Left colon (tissue), 2 donors: ENCODE measurements around the gene CACNA2D3. TPM values are rescaled to one million over a fixed set of nuclear protein-coding genes. Genes with fewer than 3 reads are reported as not detected.

ENCODE experiments used
- ATAC-seq: fragments of 200-7000 bp; cut with Tn5 transposase; one replicate; pipeline ENCODE4 v1.9.1; 2020; ENCODE audit warnings: mild to moderate bottlenecking, moderate library complexity
- DNase-seq, 2 donors: peaks; one replicate each; pipeline ENCODE4 v3.0.0-alpha.2; 2020
- intact Hi-C, 2 donors: fragments of 100-400 bp; cut with DNase I in 1 of 2; cut with micrococcal nuclease in 1 of 2; formaldehyde crosslinking; loops; one replicate each; pipeline versions ENCODE4 v1.11.2 to v1.14.0; 2022; cut with DNase I, micrococcal nuclease
- total RNA-seq, 2 donors: library from RNA; stranded (reverse); fragmentation: NEBNext Ultra II Directional; extraction: Animal tissue kit (Norgen Biotek cat#: 25700); gene quantifications; one replicate each; pipeline ENCODE4 v1.2.1, GENCODE V29; 2021
- donor health status: DM: no; HTN: no; CAD: no.
- donor health status: DM: yes; HTN: yes; CAD: no.

Gene CACNA2D3
- total RNA-seq, 2 donors from 2014 or later, result 0.24 to 0.64 TPM

- no peak for DNase-seq
- intact Hi-C loops, result no loop called here
- no peak for ATAC-seq
Observed at GRCh38 chr3:54303517-54304375, 181.4 kb downstream of the CACNA2D3 start.

GRCh38 chr3:54304877-54305276 lies 182.5 kb downstream of the CACNA2D3 start:
- no peak for ATAC-seq
- intact Hi-C loops, result no loop called here
- DNase-seq, result no peak

GRCh38 chr3:54305409-54306099 lies 183.2 kb downstream of the CACNA2D3 start:
- no peak for ATAC-seq
- DNase-seq, result no peak
- intact Hi-C loops, result no loop called here

GRCh38 chr3:54307566-54308180 lies 185.3 kb downstream of the CACNA2D3 start:
- ATAC-seq (no peak), DNase-seq (no peak)
- intact Hi-C loops, result no loop called here

GRCh38 chr3:54309601-54310000 lies 187.2 kb downstream of the CACNA2D3 start:
- no peak for ATAC-seq
- intact Hi-C loops, result no loop called here

GRCh38 chr3:54311211-54311747 lies 188.9 kb downstream of the CACNA2D3 start:
- DNase-seq, result no peak
- intact Hi-C loops, result no loop called here
- no peak for ATAC-seq

More at GRCh38 chr3:54309601-54310000, 187.2 kb downstream of the CACNA2D3 start:
- no peak for DNase-seq

- ATAC-seq (no peak), DNase-seq (no peak)
- intact Hi-C loops, result no loop called here
Observed at GRCh38 chr3:54312156-54312899, 190.0 kb downstream of the CACNA2D3 start.

GRCh38 chr3:54313418-54313817 lies 191.1 kb downstream of the CACNA2D3 start:
- no peak for ATAC-seq
- intact Hi-C loops, result no loop called here
- no peak for DNase-seq

- no peak for DNase-seq
- peak; percentile 70 for ATAC-seq
- intact Hi-C loops, result no loop called here
Observed at GRCh38 chr3:54321520-54321919, 199.2 kb downstream of the CACNA2D3 start.

- peak; percentile 97 for ATAC-seq
- intact Hi-C loops, result no loop called here
- DNase-seq, result peak; percentile 65 to 73
Observed at GRCh38 chr3:54322354-54322753, 200.0 kb downstream of the CACNA2D3 start.

GRCh38 chr3:54324103-54324502 lies 201.8 kb downstream of the CACNA2D3 start:
- ATAC-seq, result no peak

GRCh38 chr3:54326951-54327350 lies 204.6 kb downstream of the CACNA2D3 start:
- ATAC-seq (no peak), DNase-seq (no peak)
- intact Hi-C loops, result no loop called here

More at GRCh38 chr3:54324103-54324502, 201.8 kb downstream of the CACNA2D3 start:
- intact Hi-C loops, result no loop called here
- DNase-seq, result no peak

- intact Hi-C loops, result no loop called here
- ATAC-seq, result no peak
- DNase-seq, result no peak
Observed at GRCh38 chr3:54331341-54331740, 209.0 kb downstream of the CACNA2D3 start.

- ATAC-seq (no peak), DNase-seq (no peak)
- intact Hi-C loops, result no loop called here
Observed at GRCh38 chr3:54337846-54338245, 215.5 kb downstream of the CACNA2D3 start.

- intact Hi-C loops, result no loop called here
- no peak for ATAC-seq
- no peak for DNase-seq
Observed at GRCh38 chr3:54339608-54340007, 217.3 kb downstream of the CACNA2D3 start.

GRCh38 chr3:54341811-54342210 lies 219.5 kb downstream of the CACNA2D3 start:
- intact Hi-C loops, result no loop called here
- ATAC-seq (no peak), DNase-seq (no peak)

- DNase-seq, result no peak
- intact Hi-C loops, result no loop called here
Observed at GRCh38 chr3:54342676-54343075, 220.3 kb downstream of the CACNA2D3 start.

GRCh38 chr3:54343495-54343894 lies 221.1 kb downstream of the CACNA2D3 start:
- ATAC-seq (no peak), DNase-seq (no peak)
- intact Hi-C loops, result no loop called here

More at GRCh38 chr3:54342676-54343075, 220.3 kb downstream of the CACNA2D3 start:
- no peak for ATAC-seq
